PC-9 (cell line): ENCODE measurements around the gene GNG8. TPM values are rescaled to one million over a fixed set of nuclear protein-coding genes. Genes with fewer than 3 reads are reported as not detected.

Experiments used
- BruUV-seq: library from RNA; stranded (reverse); fragments of 400-500 nt; replicated peaks from 2 replicates; lab custom pipeline; 2021; lab: Mats Ljungman, UMichigan
- CTCF ChIA-PET: fragments of 300-600 bp; sonication (Branson Sonifier 250); formaldehyde crosslinking; loops from one replicate; lab custom pipeline; 2022; ENCODE audit warnings: antibody characterized with exemption; lab: Charles Lee
- POLR2A ChIA-PET: fragments of 300-600 bp; sonication (Branson Sonifier 250); formaldehyde crosslinking; loops from one replicate; lab custom pipeline; 2022; ENCODE audit warnings: antibody characterized with exemption; ENCODE audit not compliant: unreplicated experiment; lab: Charles Lee
- DNase-seq, 2 experiments: peaks; one replicate each; pipeline versions ENCODE4 v3.0.0 to v3.0.0-alpha.2; 2015 to 2022; ENCODE audit warnings: mixed read lengths in 1 of 2
- H2AFZ ChIP-seq: fragments of 200-600 bp; sonication (generic); 2 replicates; pipeline ENCODE4 v1.8.1; 2017; ENCODE audit warnings: antibody characterized with exemption
- H3F3A ChIP-seq: fragments of 200-600 bp; sonication (generic); 2 replicates; pipeline ENCODE4 v1.8.1; 2017; ENCODE audit warnings: antibody characterized with exemption, mild to moderate bottlenecking, low read depth; ENCODE audit not compliant: insufficient read depth
- H3K27ac ChIP-seq: fragments of 200-600 bp; sonication (generic); 2 replicates; pipeline ENCODE4 v1.6.1; 2016; ENCODE audit warnings: mixed run types
- H3K27me3 ChIP-seq: fragments of 200-600 bp; sonication (generic); 2 replicates; pipeline ENCODE4 v1.6.1; 2016; ENCODE audit warnings: low read depth, mixed run types; ENCODE audit not compliant: insufficient read depth
- H3K36me3 ChIP-seq: fragments of 200-600 bp; sonication (generic); 2 replicates; pipeline ENCODE4 v1.6.1; 2016; ENCODE audit warnings: low read depth, mixed run types
- H3K4me1 ChIP-seq: fragments of 200-600 bp; sonication (generic); replicated peaks from 2 replicates; pipeline ENCODE4 v1.6.1; 2016; ENCODE audit warnings: mixed run types; ENCODE audit not compliant: insufficient read depth
- H3K4me2 ChIP-seq: fragments of 200-600 bp; sonication (generic); 2 replicates; pipeline ENCODE4 v1.6.1; 2017; ENCODE audit warnings: mixed run types
- H3K4me3 ChIP-seq: fragments of 200-600 bp; sonication (generic); 2 replicates; pipeline ENCODE4 v1.6.1; 2016; ENCODE audit warnings: mixed run types
- H3K79me2 ChIP-seq: fragments of 200-600 bp; sonication (generic); 2 replicates; pipeline ENCODE4 v1.6.1; 2017; ENCODE audit warnings: low read depth, mixed run types
- H3K9me2 ChIP-seq: fragments of 200-600 bp; sonication (generic); 2 replicates; pipeline ENCODE4 v1.8.1; 2017; ENCODE audit warnings: mild to moderate bottlenecking; ENCODE audit not compliant: insufficient read depth
- H3K9me3 ChIP-seq: fragments of 200-600 bp; sonication (generic); 2 replicates; pipeline ENCODE4 v1.8.1; 2016; ENCODE audit warnings: low read depth; ENCODE audit not compliant: insufficient read depth
- H4K20me1 ChIP-seq: fragments of 200-600 bp; sonication (generic); 2 replicates; pipeline ENCODE4 v1.8.1; 2017; ENCODE audit not compliant: insufficient read depth
- CTCF ChIP-seq: fragments of 200-600 bp; sonication (generic); conservative IDR thresholded peaks from 2 replicates; pipeline ENCODE4 v1.6.1; 2017; ENCODE audit warnings: mixed run types, antibody characterized with exemption, mild to moderate bottlenecking, moderate library complexity
- EZH2 ChIP-seq: fragments of 200-600 bp; sonication (generic); IDR thresholded peaks from 2 replicates; pipeline ENCODE4 v1.8.0; 2017; ENCODE audit warnings: antibody characterized with exemption, low read depth
- intact Hi-C: fragments of 100-400 bp; cut with micrococcal nuclease; formaldehyde crosslinking; loops from one replicate; pipeline ENCODE4 v1.10.0; 2022; ENCODE audit not compliant: unreplicated experiment
- total RNA-seq: library from RNA; stranded (reverse); gene quantifications from 2 replicates; pipeline ENCODE4 v1.2.3, GENCODE V29; 2021

Gene GNG8
- total RNA-seq, 1 experiment from 2014 or later: not detected

DNA sequence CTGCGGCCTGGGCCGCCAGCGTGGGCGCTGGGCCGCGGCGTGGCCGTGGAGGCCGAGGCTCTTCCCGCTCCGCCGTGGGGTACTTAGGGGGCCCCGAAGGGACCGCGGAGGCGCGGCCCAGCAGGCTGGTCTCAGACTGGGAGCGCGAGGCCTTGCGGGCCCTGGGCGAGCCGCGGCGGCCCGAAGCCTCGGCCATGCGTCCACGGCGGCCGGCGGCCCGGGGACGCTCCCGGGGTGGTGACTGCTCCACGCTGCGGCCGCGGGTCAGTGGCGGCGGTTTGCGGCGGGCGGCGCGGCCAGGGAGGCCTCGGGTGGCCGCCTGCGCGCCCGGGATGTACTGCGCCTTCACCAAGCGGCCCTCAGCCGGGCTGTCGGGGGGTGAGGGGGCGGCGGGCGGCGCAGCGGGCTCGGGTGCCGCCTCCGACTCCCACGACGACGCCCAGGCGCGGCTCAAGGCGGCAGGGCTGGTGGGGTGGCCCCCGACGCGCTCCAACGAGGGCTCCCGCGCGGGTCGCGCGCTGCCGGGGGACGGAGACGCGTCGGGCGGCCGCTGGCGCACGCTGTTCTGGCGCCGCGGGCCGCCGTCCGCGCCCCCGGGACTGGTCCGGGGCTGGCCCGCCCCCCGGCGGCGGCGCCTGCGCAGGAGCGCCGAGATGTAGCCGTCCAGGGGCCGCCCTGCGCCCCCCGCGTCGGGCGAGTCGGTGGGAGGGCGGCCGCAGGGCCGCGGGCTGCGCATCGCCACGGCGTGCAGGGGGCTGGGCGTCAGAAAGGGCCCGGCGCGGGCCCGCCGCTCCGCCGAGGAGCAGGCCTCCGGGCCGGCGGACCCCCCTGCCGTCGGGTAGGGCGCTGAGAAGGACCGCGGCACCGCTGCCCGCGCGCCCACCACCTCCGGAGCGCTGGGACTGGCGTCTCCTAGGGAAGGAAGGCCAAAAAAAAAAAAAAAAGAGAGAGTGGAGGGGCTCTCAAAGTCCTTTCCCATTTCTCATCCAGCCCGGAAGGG, 13.3 kb upstream of the GNG8 start:
- Histone ChIP-seq H3K4me1 (no peaks in the 10 kb centered on the region), H3K27ac (no peak overlapping the region), H3K9me2 (no peaks in the 10 kb centered on the region), H2AFZ (no peak overlapping the region), H3K4me3 (no peak overlapping the region), H4K20me1 (no peaks in the 10 kb centered on the region), H3F3A (no peaks in the 10 kb centered on the region), H3K79me2 (no peaks in the 10 kb centered on the region), H3K36me3 (no peaks in the 10 kb centered on the region), H3K4me2 (no peak overlapping the region), H3K9me3 (0 out of 2 replicates have a peak, but pooled peaks cover 5% of the 10 kb centered on the region), H3K27me3 (no peaks in the 10 kb centered on the region; the same call in 1 of the 2 replicates)
- CTCF ChIA-PET: interaction anchor here (0.6 kb wide), 1 partner anchor 19 kb away, joined by 8 read pairs; no protein-coding TSS in a partner anchor
- BruUV-seq: no TSS peak
- DNase-seq: no peak
- POLR2A ChIA-PET: no interaction called here
- no peak for TF ChIP-seq EZH2
- TF ChIP-seq CTCF: no peak
- intact Hi-C loops: no loop called here

- DNase-seq: no peak
- H4K20me1 ChIP-seq: no peaks in the 10 kb centered on the region
- ChIA-PET CTCF (interaction anchor here (0.6 kb wide), 1 partner anchor 20 kb away, joined by 8 read pairs; no protein-coding TSS in a partner anchor), POLR2A (interaction anchor here (0.6 kb wide), 1 partner anchor 883 kb away, joined by 8 read pairs; no protein-coding TSS in a partner anchor)
- H3K4me1 ChIP-seq: no peaks in the 10 kb centered on the region
- H3K27me3 ChIP-seq: no peaks in the 10 kb centered on the region; the same call in 1 of the 2 replicates
- 0 out of 2 replicates have a peak, but pooled peaks cover 5% of the 10 kb centered on the region for H3K9me3 ChIP-seq
- H3K4me2 ChIP-seq: no peak overlapping the region
- TF ChIP-seq CTCF (no peak), EZH2 (no peak)
- no peak overlapping the region for H3K4me3 ChIP-seq
- H3K36me3 ChIP-seq: no peaks in the 10 kb centered on the region
- no peaks in the 10 kb centered on the region for H3K9me2 ChIP-seq
- intact Hi-C loops: no loop called here
- no peaks in the 10 kb centered on the region for H3F3A ChIP-seq
- H3K27ac ChIP-seq: no peak overlapping the region
- BruUV-seq: no TSS peak
- H2AFZ ChIP-seq: no peak overlapping the region
- H3K79me2 ChIP-seq: no peaks in the 10 kb centered on the region
Observed at GRCh38 chr19:46648060-46648960, 12.3 kb upstream of the GNG8 start.

DNA sequence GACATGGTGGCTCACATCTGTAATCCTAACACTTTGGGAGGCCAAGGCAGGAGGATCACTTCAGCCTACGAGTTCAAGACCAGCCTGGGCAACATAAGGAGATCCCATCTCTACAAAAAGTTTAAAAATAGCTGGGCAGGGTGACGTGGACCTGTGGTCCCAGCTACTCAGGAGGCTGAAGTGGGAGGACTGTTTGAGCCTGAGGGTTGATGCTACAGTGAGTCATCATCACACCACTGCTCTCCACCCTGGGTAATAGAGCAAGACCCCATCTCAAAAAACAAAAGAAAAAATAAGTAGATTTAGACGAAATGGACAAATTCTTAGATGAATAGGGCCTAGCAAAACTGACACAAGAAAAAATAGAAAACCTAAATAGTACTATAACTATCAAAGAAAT, 10.4 kb upstream of the GNG8 start:
- Histone ChIP-seq H3K27ac (no peak overlapping the region), H3K79me2 (no peaks in the 10 kb centered on the region), H3K4me3 (no peak overlapping the region), H3K9me2 (no peaks in the 10 kb centered on the region), H3K27me3 (peaks cover 6% of the 10 kb centered on the region; the same call in 1 of the 2 replicates), H3K4me1 (no peaks in the 10 kb centered on the region), H3K4me2 (no peak overlapping the region), H4K20me1 (no peaks in the 10 kb centered on the region), H2AFZ (no peak overlapping the region), H3K36me3 (no peaks in the 10 kb centered on the region), H3F3A (no peaks in the 10 kb centered on the region; the same call in 1 of the 2 replicates), H3K9me3 (0 out of 2 replicates have a peak, but pooled peaks cover 5% of the 10 kb centered on the region)
- intact Hi-C loops: no loop called here
- TF ChIP-seq CTCF (no peak), EZH2 (no peak)
- no peak for DNase-seq
- POLR2A ChIA-PET: no interaction called here
- CTCF ChIA-PET: interaction anchor here (0.6 kb wide), 1 partner anchor 29 kb away, joined by 7 read pairs; no protein-coding TSS in a partner anchor
- BruUV-seq: no TSS peak
